ENCODE results near the gene APBB1IP. TPM values are rescaled to one million over a fixed set of nuclear protein-coding genes. Genes with fewer than 3 reads are reported as not detected.
"Not testable (repeated sequence)": the region's sequence is repeated elsewhere in the genome, so short reads cannot be mapped to it uniquely, and the experiment has no call there.

Gene APBB1IP
- total RNA-seq, 1 donor from 2014 or later = 2.8 TPM

DNA sequence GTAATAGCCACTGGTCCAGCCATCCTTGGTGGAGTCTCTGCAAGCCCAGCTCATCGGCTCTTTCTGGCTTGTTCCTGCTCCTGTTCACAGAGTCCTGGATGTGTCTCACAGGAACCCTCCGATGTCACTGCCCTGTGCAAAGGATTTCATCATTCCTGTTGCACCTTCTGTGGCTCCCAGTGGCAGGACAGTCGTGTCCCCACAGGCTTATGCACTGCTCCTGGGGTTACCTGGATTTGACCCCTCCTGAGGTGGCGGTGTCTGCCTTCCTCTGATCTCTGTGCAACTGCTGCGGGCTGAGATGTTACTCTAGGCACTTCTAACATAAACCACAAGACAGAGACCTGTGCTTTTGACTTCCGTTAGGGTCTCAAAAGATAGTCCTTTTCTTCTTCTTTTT lies 30.6 kb downstream of the APBB1IP start:
- ATAC-seq (no peak), DNase-seq (no peak)
- intact Hi-C loops (cut with micrococcal nuclease) = no loop called here

DNA sequence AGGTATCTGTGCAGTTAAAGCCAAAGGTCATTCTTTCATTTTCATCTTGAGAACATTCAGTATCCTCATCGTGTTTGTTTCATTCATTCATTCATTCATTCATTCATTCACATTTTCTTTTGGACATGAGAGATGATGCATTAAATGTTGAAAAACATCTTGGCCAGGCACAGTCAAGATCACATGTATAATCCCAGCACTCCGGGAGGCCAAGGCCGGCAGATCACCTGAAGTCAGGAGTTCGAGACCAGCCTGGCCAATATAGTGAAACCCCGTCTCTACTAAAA lies 34.3 kb downstream of the APBB1IP start:
- DNase-seq (no peak), ATAC-seq (no peak)
- intact Hi-C loops (cut with micrococcal nuclease) = no loop called here

DNA sequence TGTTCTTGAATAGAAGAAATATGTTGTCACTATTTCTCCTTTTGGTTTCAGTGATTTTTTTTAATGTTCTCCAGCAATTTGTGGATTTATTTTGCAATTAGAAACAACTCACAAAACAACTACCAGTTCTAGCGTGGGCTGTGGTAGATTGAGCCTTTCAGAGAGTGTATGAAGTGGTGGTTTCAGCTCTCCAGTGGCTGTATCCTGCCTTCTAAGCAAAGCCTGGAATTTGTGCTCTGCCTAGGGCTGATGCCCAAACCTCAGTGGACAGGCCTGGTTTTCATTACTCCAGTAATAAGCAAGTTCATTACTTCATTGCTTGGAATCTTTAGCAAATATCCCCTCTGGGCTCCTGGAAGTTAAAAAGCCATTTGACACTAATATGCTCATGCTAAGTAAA lies 35.9 kb downstream of the APBB1IP start:
- intact Hi-C loops (cut with micrococcal nuclease) = no loop called here
- ATAC-seq = peak; percentile 60
- no peak for DNase-seq

DNA sequence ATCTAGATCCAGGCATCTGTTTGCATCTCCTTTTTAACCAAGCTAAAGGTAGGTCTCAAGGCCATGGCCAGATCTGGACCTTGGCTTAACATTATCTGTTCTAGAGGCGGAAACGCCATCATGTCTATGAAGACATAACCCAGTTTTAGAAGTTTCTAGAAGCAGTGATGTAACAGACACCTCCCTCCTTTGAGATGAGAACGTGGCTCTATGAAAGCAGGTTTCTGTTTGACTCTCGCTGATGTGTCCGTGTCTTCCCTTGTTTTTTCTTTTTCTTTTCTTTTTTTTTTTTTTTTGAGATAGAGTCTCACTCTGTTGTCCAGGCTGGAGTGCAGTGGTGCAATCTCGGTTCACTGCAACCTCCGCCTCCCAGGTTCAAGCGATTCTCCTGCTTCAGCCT lies 36.7 kb downstream of the APBB1IP start:
- intact Hi-C loops (cut with micrococcal nuclease); ATAC-seq; DNase-seq: not testable (repeated sequence)

DNA sequence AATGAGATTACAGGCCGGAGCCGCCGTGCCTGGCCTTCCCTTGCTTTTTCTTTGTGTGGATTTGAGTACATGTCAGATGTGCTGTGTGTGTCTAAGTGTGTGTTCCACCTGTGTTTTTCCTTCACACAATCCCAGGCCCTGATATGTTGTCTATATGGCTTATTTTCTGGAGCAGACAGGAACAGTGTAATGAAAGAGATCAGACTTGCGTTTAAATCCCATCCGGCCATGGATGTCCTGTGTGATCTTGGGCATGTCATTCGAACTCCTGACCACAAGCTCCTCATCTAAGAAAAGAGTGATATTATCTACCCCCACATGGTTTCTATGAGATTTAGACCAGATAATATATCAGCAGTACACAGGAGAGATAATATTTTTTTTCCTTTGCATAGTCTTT lies 37.2 kb downstream of the APBB1IP start:
- intact Hi-C loops (cut with micrococcal nuclease) = no loop called here
- DNase-seq (no peak), ATAC-seq (no peak)

DNA sequence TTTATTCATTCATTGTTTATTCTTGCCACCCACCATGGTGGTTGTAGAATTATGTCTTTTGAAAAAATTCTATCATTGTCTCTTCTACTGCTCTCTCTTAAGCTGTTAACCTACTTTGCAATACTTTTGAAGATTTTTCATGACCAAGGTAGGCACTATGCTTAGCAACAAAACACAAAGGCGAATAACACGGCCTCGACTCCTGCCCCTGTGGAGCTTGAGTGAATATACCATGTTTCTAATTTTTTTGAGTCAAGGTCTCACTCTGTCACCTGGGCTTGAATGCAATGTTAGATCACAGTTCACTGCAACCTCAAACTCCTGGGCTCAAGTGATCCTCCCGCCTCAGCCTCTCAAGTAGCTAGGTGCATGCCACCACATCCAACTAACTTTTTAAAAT lies 39.4 kb downstream of the APBB1IP start:
- intact Hi-C loops (cut with micrococcal nuclease) = no loop called here
- DNase-seq (no peak), ATAC-seq (no peak)

DNA sequence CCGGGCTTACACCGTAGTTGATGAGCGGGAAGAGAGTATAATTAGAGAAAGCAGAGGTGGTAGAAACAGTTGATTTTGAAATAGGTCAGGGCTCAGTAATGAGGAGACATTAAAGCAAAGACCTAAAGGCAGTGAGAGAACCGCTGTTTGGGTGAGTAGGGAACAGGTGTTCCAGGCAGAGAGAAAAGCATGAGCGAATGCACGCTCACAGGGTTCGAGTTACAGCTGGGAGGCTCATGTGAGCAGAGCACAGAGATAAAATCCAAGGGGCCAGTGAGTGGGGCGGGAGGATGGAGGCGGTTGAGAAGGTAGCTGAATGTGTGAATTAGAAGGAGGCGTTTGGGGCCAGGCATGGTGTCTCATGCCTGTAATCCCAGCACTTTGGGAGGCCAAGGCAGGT lies 39.9 kb downstream of the APBB1IP start:
- intact Hi-C loops (cut with micrococcal nuclease) = no loop called here
- ATAC-seq (no peak), DNase-seq (no peak)

DNA sequence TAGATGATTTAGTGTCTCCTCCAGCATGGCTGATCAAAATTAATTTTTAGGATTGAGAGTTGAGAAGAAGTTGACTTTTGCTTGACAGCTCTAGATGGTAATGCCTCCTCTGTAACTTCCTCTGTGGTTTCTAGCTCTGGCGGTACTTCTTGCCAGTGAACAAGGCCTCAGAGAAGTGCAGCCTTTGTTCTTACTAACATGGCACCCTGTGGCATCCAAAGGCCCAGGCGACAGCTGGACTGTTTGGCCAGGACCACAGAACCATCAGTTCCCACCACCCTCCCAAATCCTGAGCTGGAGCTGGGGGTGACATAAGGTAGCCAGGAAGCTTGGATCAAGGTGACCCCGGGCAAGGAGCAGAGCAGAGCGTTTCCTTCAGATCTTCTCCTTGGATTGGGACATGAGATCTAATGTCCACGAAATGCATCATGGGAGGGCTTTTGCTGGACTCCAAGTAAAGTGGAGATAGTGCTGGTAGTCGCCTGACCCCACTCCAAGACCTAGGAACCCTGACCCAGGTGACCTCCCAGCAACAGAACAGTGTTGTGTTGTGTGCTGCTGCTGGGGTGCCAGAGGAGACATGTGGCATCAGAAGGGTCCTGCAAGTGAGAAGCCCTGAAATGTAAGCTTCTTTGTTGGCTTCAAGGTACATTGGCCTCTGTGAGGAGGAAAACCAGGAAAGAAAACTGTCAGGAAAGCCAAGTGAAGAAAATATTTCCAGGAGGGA lies 41.8 kb downstream of the APBB1IP start:
- ATAC-seq = peak; percentile 23
- no peak for DNase-seq
- intact Hi-C loops (cut with micrococcal nuclease) = no loop called here

DNA sequence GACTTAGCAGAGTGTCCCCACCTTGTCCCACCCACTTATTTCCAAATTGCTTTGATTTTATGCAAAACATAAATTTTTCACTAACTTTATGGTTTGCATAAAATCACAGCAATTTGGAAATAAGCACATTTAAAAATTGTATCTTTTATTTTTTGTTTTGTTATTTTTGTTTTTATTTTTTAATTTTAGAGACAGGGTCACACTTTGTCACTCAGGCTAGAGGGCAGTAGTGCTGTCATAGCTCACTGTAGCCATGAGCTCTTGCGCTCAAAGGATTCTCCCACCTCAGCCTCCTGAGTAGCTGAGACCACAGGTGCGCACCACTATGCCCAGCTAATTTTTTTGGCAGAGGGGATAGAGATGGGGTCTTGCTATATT lies 43.2 kb downstream of the APBB1IP start:
- no peak for ATAC-seq
- no peak for DNase-seq
- intact Hi-C loops (cut with micrococcal nuclease) = no loop called here

DNA sequence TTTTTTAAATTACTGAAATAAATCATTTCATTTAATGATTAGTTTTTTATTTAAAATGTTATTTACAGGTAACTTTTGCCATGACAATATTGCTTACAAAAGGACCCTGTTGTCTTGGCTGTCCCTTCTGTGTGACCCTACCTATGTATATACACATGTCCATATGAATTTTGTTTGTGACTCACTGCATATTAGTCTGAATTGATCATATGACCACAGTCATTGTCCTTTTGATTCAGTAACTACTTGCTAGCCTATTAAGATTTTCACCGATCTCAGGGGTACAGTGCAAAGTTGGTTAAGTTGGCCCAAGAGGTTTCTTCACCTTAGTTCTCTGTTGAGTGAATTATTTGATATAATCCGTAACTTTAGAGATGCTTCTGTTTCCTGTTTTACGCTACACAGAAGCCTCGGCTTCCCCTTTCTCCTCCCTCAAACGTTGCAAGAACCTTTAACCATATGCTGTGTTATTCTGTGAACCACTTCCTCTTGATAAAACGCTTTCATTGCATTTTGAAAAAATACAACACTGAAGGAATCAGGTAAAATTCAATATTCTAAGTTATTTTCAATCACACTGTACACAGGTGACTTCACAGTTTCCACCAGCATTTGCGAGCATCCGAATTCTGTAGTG lies 43.9 kb downstream of the APBB1IP start:
- DNase-seq = no peak
- no peak for ATAC-seq
- intact Hi-C loops (cut with micrococcal nuclease) = no loop called here

DNA sequence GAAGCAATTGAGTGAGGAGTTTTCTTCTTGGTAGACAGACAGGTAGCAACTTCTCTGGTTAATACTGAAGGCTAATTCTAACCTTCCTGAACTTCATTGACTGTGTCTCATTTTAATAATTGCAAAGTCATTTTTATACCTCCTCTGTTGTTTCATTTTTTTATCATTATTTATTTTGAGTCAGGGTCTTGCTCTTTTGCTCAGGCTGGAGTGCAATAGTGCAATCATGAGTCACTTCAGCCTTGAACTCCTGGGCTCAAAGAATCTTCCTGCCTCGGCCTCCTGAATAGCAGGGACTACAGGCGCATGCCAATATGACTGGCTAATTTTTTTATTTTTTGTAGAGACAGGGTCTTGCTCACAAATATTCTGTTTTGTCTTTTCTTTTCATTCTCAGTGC lies 45.4 kb downstream of the APBB1IP start:
- ATAC-seq (no peak), DNase-seq (no peak)
- intact Hi-C loops (cut with micrococcal nuclease) = no loop called here

DNA sequence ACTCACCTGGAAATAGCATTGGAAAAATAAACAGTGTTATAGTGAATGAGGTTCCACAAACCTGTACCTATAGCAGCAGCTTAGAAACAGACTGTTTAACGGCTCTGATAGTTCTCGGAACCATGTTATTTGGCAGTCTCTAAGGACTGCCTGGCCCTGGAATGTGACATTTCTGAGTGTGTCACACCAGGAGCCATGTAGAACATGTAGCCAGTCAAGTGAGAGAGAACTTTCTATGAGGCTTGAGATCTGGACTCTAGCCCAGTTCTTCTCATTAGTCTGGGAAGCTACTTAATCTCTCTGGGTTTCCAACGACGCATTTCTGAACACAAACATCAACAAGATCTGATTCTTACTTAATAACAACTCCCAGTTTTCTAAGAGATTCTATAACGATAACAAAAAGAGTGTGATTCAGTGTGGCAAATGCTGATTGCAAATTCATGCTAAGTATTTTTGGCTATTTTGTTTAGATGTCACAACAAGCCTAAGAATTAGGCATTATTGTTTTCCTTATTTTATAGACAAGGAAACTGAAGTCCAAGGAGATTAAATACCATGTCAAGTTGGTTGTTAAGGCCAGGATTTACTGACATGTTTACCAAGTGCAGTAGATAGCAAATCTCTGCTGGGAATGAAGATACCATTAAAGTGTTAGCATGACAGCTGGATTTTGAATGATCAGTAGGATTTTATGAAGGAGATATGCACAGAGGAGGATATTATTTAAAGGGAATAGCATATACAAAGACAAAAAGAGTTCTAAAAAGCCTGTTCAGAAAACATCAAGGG lies 47.2 kb downstream of the APBB1IP start:
- peak; percentile 82 for ATAC-seq
- intact Hi-C loops (cut with micrococcal nuclease) = no loop called here
- no peak for DNase-seq

DNA sequence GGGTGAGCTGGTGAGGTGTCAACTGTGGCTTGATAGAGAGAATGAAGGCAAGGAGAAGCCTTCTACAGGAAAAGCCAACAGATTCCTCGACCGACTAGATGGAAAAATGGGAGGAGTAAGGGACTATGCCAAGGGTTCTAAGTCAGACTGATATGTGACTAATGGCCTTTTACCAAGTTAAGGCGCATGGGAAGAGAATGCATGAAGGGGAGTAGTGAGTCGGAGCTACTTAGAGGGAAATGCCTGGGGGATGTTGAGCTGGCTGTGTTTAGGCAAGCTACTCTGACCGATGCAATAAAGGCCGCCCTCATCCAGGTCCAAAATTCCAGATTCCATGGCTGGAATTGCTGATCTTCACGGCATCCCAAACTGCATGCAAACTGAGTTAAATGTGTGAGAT lies 48.2 kb downstream of the APBB1IP start:
- ATAC-seq (peak; percentile 81), DNase-seq (no peak)
- intact Hi-C loops (cut with micrococcal nuclease) = no loop called here

DNA sequence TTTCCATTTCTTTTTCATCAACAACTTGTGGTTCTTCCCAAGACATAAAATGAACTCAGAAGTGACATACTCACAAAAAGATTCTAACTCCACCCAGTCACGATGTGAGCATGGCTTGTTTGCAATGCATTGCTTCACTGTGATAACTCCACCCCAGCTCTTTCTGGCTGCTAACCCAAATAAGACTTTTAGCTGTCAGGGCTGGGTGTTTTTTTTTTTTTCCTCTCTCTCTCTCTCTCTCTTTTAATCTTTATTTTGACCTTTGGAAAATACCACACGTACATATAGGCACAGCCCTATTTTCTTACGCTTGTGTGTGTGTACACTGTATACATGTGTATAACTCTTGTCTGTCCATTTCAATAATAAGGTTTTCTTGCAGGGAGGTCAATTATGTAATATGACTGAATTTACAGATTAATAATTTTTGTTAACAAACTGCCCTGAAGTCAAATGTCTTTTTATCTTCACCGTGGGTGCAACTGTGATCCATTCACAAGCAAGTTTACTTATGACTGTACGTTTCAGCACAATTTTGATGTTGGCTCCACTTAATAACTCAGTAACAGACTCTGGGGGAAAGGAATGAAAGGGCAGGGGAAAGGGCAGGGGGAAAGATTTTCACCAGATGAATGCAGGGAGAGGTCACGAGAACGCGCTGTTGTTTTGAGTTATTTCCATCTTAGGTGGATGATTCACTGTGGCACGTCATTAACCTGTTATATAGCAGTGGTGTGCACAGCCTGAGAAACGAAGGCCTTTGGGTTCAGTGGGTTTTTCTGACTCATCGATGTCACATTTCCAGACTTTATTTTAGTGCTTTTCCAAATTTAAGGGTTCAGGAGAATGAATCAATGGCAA lies 49.1 kb downstream of the APBB1IP start:
- intact Hi-C loops (cut with micrococcal nuclease) = no loop called here
- peak; percentile 83 for ATAC-seq
- DNase-seq = no peak

DNA sequence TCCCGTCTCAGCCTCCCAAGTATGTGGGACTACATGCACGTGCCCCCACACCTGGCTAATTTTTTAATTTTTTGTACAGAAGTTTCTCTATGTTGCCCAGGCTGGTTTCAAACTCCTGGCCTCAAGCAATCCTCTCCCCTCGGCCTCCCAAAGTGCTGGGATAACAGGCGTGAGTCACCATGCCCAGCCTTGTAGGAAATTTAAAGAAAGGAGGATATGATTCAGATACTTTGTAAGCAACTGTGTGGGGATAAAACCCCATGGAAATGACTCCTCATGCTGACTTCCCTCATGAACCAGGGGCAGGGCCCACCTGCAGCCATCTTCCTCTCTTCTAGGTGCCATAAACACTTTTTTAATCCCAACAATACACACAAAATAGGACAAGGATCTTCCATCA lies 50.2 kb downstream of the APBB1IP start:
- DNase-seq = no peak
- intact Hi-C loops (cut with micrococcal nuclease) = no loop called here

DNA sequence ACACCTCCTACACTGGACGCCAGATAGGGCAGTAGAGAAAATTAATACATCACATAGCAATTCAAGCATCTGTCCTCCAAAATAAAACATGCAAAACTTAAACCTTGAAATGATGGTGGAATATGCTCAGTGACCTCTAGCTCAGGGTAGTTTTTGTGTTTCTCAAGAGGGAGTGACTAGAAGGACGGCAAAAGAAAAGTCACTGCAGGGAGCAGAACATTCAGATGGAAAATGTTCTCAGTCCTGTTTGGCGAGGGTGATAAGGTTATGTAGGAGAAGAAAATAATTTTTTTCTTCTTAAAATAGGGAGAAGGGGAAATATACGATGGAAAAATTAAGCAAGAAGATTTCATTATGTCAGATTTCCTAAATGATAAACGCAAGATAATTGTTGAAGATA lies 50.9 kb downstream of the APBB1IP start:
- DNase-seq (no peak), ATAC-seq (no peak)
- intact Hi-C loops (cut with micrococcal nuclease) = no loop called here

More for the DNA sequence above, 50.2 kb downstream of the APBB1IP start:
- no peak for ATAC-seq

DNA sequence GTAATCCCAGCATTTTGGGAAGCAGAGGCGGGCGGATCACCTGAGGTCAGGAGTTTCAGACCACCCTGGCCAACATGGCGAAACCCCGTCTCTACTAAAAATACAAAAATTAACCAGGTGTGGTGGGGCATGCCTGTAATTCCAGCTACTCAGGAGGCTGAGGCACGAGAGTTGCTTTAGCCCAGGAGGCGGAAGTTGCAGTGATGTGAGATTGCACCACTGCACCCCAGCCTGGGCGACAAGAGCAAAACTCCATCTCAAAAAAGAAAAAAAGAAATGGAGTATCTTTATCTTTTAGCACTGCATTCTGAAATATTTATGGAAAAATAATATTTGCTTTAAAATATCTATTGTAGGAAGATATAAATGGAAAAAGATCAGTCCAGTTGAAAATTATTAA lies 52.2 kb downstream of the APBB1IP start:
- DNase-seq; ATAC-seq; intact Hi-C loops (cut with micrococcal nuclease): not testable (repeated sequence)

DNA sequence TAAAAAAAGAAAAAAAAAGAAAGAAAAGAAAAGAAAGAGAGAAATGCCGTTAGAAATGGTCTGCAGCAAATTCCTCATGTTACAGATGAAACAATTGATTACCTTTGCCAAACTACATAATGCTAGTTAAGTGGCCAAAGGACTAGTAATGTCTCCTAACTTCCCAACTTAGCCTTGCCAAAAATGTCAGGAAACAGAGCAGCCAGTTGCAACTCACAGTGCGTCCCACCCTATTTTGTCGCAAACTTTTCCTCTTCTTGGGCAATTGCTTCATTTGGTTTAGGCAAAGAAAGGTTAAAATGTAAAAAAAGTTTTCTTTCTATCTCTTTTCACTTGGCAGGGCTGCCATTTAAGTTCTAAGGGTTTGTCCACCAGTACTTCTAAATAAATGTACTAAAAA lies 53.1 kb downstream of the APBB1IP start:
- intact Hi-C loops (cut with micrococcal nuclease) = no loop called here
- ATAC-seq = peak; percentile 18
- DNase-seq = no peak

DNA sequence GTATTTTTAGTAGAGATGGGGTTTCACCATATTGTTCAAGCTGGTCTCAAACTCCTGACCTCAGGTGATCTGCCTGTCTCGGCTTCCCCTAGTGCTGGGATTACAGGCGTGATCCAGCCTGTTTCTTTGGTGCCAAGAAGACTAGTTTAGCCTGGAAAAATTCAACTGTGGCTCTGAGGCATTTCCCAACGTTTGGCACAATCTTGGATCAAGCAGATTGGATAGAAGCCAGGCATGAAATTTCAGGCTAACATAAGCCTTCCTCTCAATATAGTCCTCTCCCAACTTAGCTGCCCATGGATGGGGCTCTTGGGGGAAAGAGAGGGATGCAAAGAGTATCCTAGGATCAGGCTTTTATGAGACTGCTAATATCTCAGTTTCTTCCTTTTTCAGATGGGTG lies 53.8 kb downstream of the APBB1IP start:
- DNase-seq (no peak), ATAC-seq (no peak)
- intact Hi-C loops (cut with micrococcal nuclease) = no loop called here

DNA sequence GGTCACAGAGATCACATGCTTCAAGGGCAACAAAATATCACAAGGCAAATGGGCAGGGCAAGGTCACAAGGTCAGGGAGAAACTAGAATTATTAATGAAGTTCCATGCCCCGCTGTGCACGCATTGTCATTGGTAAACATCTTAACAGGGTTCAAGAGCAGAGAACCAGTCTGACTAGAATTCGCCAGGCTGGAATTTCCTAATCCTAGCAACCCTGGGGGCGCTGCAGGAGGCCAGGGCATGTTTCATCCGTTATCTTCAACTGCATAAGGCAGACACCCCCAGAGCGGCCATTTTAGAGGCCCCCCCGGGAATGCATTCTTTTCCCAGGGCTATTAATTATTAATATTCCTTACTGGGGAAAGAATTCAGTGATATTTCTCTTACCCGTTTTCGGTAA lies 54.6 kb downstream of the APBB1IP start:
- intact Hi-C loops (cut with micrococcal nuclease); DNase-seq; ATAC-seq: not testable (repeated sequence)
